Activated CD8-positive, alpha-beta memory T cell treated with anti-CD3 and anti-CD28 coated beads, Interleukin-2, amount 50 U/mL, for 1 hour (primary cell): Measurements from ENCODE around the gene CACNA1H.
"Not testable (repeated sequence)": the region's sequence is repeated elsewhere in the genome, so short reads cannot be mapped to it uniquely, and the experiment has no call there.

Source experiments
- DNase-seq: peaks from one replicate; pipeline ENCODE4 v3.0.0-alpha.2; 2020; ENCODE audit errors: extremely low read depth

The CACNA1H gene

DNA sequence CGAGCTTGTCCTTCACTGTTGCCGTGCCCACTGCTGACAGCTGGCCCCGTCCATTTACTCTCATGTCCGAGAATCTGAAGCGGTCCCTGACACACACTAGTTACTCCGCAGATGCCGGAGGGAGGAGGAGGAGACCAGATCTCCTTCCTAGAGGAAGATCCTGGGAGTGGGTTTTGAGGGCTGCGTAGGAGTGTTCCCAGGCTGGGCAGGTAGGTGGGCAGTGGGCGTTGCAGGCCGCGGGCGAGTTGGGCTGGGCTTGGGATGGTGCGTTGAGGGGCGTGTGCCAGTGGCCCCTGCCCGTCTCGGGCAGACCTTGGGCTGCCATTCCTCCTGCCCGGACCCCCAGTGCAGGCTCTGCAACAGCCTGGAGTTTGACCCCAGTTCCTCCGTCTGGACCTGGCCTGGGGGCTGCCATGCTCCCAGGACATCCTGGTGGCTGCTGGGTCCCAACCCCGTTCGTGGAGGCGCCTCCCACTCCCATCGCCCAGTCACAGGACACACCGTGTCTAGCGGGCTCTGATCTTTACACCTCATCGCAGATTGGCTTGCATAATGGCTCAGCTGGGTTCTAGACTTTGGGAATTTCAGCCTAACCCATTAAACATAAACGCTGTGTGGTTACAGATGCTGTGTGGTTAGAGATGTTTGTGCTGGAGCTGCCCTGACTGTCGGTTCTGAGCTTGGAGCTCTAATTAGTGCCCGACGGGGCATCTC lies 22.8 kb downstream of the CACNA1H start:
- DNase-seq, result no peak

DNA sequence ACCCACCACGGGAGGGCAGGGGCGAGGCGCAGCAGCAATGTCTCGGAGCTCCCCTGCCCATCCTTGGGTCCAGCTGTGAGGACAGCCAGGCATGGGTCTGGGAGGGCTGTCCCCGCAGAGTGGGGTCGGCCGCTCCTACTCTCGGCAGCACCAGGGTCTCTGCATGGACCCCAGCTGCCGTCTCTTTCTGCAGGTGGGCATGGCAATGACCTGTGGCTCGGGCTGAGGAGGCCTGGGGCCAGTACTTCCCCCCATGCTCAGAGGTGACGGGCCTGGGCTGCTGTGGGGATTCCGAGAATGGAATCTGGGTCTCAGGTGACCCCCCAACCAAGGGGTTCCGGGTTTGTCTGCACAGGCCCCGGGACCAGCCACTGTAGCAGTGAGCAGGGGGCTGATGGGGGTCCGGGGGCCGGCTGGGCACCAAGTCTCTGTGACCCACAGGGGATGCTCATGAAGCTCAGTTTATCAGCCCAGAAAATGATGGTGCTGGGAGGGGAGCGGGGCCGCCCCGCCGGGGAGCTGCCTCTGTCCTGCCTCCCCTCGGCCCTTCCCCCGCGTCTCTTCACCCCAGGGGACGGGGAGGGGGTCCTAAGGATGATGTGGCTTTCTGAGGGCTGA lies 23.5 kb downstream of the CACNA1H start:
- DNase-seq, result no peak

DNA sequence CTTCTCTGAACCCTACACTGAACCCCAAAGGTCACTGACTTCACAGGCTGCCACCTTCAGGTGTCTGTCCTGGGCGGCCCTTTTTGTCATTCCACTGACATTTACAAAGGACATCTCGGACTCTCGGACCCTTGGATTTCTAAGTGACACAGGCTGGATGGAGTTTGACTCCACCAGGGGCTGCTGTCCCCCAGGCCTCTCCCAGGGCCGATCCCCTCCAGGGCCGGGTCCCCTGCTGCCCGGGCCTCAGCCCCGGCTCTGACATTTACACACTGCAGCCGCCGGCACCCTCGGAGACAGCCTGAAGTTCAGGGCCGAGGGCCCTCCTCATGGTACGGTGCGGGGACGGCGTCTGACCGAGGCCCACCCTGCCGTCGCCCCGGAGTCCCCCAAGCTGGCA lies 24.1 kb downstream of the CACNA1H start:
- no peak for DNase-seq

DNA sequence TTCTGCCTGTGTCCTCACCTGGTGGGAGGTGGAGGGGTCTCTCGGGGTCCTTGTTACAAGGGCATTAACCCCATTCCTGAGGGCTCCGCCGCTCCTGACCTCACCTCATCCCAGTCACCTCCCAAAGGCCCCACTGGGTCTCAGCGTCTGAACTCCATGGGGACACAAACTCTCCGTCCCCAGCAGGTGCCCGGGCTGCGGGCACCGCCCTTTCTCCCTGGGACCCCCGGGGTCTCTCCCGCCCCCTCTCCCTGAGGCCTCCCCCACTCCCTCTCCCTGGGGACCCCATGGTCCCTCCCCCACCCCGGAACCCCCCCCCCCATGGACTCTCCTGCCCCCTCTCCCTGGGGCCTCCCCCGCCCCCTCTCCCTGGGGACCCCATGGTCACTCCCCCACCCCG lies 24.8 kb downstream of the CACNA1H start:
- no peak for DNase-seq

DNA sequence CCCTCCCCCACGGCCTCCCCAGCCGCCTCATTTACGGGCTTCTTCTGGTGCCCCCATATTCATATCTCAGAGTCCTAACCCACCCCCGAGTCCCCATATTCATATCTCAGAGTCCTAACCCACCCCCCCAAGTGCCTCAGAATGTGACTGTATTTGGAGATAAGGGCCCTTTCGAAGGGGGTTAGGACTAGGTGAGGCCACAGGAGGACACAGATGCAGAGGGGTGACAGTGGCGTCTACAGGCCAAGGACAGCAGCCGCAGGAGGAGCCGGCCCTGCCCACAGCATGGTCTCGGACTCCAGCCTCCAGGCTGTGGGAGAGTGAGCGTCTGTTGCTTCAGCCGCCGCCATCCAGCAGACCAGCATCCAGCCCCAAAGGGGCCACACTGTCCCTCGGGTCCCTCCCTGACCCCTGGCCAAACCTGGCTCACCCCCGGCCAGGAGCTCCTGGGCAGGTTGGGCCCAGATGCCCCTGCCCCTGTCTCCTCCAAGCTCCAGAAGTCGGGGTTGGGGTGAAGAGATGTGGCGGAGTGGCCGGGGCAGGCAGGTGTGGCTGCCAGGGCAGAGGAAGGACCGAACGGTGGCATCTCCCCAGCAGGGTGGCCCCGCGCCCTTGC lies 25.5 kb downstream of the CACNA1H start:
- no peak for DNase-seq

DNA sequence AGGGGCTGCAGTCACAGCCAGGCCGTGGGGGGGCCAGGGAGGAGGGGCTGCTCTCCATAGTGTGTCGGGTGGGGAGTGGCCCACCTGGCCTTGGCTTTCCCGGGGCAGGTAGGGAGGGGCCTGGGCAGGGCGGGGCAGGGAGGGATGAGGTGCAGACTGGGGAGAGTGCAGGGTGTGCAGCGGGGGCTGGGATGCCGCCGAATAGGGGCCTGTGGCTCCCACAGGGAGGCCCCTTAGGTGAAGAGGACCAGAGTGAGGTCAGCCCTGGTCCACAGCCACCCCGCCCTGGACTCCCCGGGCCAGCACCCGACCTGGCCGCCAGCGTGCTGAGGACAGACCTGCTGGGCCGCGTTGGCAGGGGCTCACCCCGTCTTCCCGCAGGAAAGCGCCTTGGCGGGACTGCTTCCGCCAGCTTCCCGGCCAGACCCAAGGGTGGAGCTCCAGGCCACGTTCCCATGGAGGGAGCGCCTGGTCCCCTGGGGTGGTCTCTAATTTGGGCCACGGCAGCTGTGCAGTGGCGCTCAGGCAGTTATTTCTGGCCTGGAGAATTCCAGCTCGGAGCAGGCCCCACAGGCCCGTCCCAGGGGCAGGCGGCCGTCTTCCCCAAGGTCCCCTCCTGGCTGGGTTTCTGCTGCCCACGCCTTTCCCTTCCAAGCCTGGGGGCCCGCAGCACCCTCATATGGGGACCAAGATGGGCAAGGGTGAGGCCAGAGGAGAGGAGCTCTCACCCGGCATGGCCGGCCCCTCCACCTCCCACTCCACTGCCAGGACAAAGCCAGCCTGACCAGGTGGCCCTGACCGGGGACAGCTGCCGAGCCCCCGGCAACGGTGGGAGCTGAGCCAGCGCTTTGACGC lies 27.9 kb downstream of the CACNA1H start:
- DNase-seq, result no peak

DNA sequence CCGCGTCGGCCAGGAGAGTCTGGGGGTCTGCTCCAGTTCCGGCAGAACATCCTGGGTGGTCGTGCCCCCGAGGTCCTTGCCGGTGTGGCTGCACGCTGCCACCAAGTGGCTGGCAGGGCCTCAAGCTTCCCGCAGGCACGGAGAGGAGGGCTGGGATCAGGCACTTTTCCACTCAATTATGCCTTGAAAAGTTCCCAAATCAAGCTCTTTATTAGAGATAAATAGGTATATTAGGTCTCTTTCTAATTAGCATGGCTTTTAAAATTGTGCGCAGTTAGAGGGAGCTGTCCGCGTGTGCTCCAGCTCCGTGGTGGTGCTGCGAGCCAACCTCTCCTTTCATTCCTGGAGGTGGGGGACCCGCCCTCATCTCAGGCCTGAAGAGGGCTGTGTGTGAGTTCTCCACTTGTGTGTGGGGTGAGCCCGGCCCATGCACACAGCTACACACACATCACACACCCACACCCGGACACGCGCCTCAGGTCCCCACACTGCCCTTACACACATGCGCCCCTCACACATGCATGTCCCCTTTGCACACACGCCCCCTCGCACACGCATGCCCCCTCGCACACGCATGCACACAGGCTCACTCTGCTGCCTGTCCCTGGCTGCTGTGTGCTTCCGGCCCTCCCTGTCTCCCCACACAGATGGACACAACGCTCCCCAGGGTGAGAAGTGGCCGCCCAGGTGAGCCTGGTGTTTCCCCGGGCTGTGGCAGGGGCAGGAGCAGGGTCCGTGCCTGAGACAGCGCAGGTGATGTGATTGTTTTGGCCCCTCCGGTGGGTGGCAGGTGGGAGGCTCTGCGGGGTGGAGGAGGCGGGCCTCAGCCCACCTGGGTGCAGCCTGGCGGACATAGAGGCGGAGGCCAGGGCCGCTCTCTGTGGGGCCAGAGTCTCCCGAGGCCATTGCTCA lies 28.8 kb downstream of the CACNA1H start:
- DNase-seq, result no peak

DNA sequence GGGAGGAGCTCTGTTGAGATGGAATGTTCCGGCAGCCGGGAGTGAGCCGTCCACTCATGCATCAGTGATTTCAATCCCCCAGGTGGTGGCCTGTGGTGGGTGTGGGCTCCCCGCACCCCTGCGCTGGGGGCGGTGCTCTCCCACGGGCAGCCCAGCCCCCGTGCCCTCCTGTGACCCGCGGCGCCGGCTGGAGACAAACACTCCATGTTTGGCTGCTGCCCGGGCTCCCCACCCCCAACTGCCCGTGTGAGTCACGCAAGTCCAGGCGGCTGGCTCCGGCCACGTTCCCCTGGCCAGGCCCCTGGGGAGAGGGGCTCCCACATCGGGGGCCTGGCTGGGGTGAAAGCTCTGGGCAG lies 29.4 kb downstream of the CACNA1H start:
- DNase-seq, result no peak

DNA sequence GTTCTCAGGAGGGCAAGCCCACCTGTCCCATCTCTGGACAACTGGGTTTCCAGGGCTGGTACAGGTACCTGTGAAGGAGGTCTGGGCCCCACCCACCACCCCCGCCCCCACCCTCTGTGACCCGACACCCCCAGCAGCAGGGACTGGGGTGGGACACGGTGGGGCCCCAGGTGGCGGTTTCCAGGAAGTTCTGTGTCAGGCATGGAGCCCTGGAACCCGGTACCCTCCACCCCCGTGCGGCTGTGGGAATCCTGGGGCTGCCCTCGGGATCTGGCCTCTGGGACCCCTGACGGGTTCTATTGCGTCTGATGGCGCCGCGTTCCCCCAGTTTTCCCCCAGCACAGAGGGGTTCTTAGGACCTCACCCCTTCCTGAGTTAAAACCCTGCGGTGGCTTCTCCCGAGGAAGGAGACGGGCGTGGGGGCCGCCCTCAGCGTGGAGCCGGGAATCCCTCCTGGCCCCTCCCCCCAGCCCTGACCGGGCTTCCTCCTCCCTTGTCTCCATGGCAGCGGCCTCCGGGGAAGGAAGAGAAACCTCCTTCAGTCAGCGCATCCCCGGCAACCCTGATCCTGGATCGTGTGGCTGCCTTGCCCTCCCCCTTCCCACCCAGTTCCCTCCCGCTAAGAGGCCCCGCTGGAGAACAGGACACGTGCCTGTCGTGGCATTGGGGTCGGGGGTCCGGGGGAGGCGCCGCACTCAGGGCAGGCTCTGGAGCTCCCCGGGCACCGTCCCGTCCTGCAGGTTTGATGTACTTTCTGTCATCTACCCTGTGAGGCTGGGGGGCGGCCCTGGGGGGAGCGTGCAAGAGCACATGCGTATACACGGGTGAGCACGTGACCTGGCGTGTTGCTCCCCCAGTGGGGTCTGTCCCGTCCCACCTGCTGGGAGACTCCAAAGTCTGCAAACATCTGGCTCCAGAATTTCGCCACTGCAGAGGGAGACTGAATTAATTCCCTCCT lies 30.3 kb downstream of the CACNA1H start:
- DNase-seq, result no peak

DNA sequence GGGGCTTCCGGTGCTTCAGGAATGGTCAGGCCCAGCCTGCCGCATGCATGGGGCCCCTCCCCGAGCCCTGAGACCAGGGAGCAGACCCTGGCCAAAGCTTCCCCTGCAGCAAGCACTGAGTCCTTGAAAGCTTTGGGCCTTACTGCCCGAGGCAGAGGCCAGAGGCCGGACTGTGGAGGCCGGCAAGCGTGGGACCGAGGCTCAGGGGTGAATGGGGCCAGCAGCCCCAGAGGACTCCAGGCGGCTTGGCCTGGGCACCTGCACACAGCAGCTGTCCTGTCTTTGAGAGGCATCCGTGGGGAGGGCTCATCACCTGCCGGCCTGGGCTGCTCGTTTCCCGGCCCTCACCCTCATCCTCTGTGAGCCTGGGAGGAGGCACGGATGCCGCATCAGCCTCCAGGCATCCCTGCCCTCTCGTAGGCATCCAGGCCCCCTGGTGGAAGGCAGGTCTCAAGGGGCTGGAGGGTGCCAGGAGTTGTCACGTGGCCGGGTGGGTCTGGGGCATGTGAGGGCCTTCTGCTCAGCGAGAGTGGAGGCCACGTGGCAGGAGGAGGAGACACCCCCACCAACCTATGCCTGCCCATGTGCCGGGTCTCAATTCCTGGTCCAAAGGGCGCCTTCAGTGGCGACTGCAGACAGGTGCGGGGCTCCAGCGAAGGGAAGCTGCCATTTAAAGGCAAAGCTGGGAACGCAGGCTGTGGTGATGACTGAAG lies 31.4 kb downstream of the CACNA1H start:
- DNase-seq, result no peak

DNA sequence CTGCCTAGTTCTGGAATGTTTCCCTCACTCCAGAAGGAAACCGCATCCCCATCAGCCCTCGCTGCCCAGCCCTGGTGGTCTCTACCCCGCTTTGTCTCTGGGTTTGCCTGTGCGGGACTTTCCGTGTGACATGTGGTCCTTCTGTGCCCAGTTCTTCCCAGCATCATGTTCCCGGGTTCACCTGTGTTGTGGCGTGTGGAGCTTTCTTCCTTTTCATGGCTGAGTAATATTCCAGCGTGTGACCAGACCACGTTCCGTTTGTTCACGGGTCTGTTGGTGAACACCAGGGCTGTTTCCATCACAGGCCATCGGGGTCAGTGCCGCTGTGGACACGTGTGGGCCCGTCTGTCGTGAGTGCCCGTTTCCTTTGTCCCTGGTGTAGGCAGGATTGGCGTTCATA lies 32.1 kb downstream of the CACNA1H start:
- no peak for DNase-seq

DNA sequence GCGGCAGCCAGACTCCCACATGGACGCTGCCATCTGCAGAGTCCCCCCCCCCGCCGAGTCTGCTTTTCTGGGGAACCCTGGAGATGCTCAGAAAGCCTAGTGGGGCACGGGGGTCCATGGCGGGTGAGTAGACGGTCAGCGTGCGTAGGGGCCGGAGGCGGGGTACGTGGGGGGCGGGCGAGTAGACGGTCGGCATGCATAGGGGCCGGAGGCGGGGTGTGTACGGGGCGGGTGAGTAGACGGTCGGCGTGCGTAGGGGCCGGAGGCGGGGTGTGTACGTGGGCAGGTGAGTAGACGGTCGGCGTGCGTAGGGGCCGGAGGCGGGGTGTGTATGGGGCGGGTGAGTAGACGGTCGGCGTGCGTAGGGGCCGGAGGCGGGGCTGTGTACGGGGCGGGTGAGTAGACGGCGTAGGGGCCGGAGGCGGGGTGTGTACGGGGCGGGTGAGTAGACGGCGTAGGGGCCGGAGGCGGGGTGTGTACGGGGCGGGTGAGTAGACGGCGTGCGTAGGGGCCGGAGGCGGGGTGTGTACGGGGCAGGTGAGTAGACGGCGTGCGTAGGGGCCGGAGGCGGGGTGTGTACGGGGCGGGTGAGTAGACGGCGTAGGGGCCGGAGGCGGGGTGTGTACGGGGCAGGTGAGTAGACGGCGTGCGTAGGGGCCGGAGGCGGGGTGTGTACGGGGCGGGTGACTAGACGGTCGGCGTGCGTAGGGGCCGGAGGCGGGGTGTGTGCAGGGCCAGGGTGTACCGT lies 32.7 kb downstream of the CACNA1H start:
- not testable (repeated sequence) for DNase-seq

DNA sequence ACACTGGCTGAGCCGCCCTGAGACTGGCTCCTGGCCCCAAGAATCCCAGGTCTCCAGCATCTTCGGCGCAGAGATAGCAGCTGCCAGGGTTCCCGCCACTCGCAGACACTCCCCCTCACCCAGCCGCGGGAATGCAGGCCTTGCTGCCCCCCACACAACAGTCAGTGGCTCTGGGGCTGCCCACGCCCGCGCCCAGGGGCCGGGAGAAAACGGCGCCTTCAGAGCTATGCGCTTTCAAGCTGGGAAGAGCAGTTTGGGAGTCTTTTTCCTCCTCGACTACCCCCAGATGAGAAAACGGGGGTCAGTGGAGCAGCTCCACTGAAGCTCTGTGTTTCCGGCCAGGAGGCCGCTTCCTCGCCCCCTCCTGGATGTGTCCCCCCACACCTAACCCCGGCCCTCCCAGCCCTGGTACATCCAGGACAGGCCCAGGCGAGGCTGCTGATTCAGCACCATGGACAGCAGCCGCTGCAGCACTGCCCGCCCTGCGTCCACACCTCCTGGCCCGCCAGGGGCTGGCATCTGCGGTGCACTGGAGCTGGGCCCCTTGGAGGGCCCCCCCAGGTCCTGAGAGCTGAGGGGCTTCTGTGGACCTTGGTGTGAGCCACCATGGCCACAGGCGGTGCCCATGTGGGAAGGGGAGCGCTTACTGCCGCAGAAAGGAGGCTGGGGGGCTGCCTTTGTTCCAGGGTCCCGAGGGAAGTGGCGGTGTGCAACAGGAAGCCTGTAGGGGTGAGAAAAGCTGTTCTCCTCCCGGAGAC lies 35.7 kb downstream of the CACNA1H start:
- DNase-seq, result no peak

DNA sequence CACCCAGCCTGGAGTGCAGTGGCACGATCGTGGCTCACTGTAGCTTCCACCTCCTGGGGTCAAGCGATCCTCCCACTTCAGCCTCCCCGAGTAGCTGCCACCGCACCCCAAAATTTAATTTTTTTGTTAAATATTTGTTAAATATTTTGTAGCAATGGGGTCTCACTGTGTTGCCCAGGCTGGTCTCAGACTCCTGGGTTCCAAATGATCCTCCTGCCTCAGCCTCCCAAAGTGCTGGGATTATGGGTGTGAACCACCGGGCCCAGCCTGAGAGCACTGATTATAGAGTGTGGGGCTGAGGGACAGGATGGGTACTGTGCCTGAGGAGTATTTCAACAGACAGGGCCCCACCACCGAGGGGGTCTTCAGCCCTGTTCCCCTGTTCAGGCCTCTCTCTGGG lies 36.5 kb downstream of the CACNA1H start:
- DNase-seq, result no peak

DNA sequence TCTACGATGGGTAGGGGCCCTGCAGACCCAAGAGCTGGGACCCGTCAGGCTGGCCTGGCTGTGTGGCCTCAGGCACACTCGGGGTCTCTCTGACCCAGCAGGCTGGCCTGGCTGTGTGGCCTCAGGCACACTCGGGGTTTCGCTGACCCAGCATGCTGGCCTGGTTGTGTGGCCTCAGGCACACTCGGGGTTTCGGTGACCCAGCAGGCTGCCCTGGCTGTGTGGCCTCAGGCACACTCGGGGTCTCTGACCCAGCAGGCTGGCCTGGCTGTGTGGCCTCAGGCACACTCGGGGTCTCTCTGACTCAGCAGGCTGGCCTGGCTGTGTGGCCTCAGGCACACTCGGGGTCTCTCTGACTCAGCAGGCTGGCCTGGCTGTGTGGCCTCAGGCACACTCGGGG lies 37.9 kb downstream of the CACNA1H start:
- DNase-seq, result not testable (repeated sequence)

DNA sequence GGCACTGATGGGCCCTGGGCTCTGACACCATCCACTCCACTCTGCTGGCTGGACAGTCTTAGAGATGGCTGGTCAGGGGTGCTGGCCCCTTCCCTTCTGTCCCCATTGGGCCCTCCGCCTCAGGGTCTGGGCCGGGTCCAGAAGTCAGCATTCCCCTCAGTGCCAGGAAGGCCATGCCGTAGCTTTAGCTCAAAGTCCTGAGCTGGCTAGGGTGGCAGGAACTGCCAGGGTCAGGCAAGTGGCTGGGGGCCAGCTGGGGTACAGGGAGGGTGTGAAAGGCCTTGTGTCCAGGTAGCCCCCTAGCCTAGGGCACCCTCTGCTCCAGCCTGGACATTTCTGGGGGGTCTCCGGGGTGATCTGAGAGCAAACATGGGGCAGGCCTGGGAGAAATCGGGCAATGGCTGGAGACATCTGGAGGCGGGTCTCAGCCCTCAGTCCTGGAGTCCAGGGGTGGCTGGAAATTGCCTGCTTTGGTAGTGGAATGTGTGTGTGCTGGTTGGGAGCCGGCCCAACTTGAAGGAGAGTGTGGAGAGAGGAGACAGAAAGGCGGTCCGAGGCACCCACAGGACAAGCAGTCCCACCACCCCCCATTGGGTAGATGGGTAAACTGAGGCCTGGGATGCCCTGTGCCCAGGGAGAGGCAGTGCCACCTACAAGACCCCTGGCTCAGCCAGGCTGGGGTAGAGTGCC lies 39.6 kb downstream of the CACNA1H start:
- DNase-seq, result no peak

DNA sequence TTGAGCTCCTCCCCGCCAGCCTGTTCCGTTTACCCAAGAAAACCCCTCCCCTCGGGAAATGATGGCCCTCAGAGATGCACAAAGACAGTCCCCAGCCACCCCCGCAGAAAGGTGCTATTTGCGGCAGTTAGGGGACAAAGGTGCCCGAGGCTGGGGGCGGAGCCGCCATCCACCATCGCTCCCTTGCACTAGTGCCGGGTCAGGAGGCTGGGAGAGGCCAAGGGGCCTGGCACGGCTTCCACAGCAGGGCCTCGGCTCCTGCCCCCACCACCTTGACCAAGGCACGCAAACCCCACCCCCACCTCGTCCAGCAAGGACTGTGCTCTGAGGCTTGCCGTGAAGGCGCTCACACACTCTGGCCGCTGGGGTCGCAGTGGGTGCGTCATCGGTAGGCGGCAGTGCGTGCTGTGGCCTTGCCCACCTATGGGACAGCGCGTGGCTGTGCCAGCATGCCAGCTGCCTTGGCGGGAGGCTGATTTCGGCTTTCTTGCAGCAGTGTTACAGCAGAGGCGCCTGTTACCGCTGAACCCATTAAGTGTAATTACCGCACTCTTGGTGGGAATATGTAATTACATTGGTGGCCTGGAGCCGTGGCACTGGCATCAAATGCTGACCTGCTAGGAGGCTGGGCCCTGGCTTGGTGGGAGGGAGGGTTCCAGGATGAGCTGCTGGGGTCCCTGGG lies 40.4 kb downstream of the CACNA1H start:
- DNase-seq, result no peak
